Left colon (tissue), 2 donors: Measurements from ENCODE around the gene PDXDC1. TPM values are rescaled to one million over a fixed set of nuclear protein-coding genes. Genes with fewer than 3 reads are reported as not detected.
"Not testable (repeated sequence)": the region's sequence is repeated elsewhere in the genome, so short reads cannot be mapped to it uniquely, and the experiment has no call there.

Source experiments
- ATAC-seq: fragments of 200-7000 bp; cut with Tn5 transposase; one replicate; pipeline ENCODE4 v1.9.1; 2020; ENCODE audit warnings: mild to moderate bottlenecking, moderate library complexity
- DNase-seq, 2 donors: peaks; one replicate each; pipeline ENCODE4 v3.0.0-alpha.2; 2020
- intact Hi-C, 2 donors: fragments of 100-400 bp; cut with DNase I in 1 of 2; cut with micrococcal nuclease in 1 of 2; formaldehyde crosslinking; loops; one replicate each; pipeline versions ENCODE4 v1.11.2 to v1.14.0; 2022; cut with DNase I, micrococcal nuclease
- total RNA-seq, 2 donors: library from RNA; stranded (reverse); fragmentation: NEBNext Ultra II Directional; extraction: Animal tissue kit (Norgen Biotek cat#: 25700); gene quantifications; one replicate each; pipeline ENCODE4 v1.2.1, GENCODE V29; 2021
- donor health status: DM: no; HTN: no; CAD: no.
- donor health status: DM: yes; HTN: yes; CAD: no.

Gene PDXDC1
- total RNA-seq, 2 donors from 2014 or later = 203 to 244 TPM

DNA sequence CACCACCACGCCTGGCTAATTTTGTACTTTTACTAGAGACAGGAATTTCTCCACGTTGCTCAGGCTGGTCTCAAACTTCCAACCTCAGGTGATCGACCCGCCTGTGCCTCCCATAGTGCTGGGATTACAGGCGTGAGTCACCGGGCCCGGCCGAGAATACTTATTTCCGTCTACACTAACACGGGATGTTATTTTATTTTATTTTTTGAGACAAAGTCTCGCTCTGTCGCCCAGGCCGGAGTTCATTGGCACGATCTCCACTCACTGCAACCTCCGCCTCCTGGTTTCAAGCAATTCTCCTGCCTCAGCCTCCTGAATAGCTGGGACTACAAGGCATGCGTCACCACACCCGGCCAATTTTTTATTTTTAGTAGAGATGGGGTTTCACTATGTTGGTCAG, 9.5 kb upstream of the PDXDC1 start:
- DNase-seq (no peak), ATAC-seq (no peak)
- intact Hi-C loops = no loop called here

DNA sequence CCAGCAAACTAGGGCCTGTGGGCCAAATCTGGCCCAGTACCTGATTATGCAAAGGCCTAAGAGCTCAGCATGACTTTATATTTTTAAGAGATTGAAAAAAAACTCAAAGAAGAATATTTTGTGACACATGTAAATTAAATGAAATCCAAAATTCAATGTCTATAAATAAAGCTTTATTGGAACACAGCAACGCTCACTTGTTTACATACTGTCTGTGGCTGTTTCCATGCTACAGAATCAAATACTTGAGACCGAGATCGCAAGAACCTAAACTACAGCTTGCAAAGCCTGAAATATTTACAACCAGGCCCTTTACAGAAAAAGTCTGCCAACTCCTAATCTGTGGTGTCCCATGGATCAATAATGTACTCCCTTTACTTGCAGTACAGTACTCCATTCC, 5.0 kb upstream of the PDXDC1 start:
- ATAC-seq, DNase-seq, intact Hi-C loops: not testable (repeated sequence)

- not testable (repeated sequence) for ATAC-seq
Measured at GRCh38 chr16:14971621-14972228, 3.1 kb upstream of the PDXDC1 start.

GRCh38 chr16:14973785-14974322, 972 bp upstream of the PDXDC1 start:
- DNase-seq, intact Hi-C loops: not testable (repeated sequence)
- ATAC-seq = peak; percentile 9

More at GRCh38 chr16:14971621-14972228, 3.1 kb upstream of the PDXDC1 start:
- DNase-seq, intact Hi-C loops: not testable (repeated sequence)

DNA sequence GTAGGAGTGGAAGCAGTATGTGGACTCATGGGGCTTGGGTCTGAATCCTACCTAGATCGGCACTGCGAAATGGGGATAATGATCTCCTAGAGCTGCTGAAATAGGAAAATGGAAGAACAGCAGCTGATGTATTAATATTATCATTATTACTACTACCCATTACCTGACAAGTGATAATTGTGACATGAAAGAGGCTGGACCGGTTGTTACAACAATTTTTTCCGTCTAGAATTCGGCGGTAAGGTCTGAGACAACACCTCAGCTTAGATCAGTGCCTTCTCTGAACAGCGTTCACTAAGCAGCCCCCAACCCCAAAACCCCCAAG, 533 bp upstream of the PDXDC1 start:
- ATAC-seq, DNase-seq, intact Hi-C loops: not testable (repeated sequence)

DNA sequence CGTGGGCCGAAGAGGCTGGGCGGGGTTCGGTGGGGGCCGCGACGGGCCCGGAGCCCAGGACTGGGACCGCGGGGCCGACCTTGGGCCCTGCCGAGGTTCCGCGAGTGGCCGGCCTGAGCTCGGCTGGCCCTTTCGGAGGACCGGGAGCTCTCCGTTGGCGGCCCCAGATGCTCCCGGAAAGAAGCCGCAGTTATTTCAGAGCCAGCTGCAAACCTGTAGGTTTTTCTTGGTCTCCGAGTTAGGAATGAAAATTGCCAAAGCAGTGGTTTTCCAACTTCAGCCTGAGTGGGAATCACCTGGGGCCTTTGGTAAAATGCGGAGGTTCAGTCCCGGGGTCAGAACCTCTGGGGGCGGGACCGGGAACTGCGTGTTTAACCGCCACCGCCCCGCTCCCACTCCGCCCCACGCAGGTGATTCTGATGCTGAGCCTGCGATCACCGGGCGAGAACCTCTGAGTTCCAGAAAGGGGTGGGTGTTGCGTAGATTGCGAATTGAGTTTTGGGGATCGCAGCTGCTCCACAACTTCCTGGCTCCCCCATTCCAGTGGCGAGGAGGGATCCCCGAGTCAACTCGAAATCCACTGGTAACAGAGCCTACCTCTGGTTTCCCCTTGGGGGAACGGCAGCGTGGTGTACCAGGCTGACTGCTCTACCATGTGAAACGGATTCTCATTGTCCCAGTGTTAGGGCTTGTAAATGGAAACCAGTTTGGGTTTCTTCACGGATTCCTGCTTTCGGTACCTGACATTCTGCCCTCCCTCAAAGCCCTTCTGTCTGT, 780 bp downstream of the PDXDC1 start:
- DNase-seq (peak; percentile 78), ATAC-seq (peak; percentile 45)
- intact Hi-C loops = not testable (repeated sequence)

GRCh38 chr16:14976971-14977736, 2.3 kb downstream of the PDXDC1 start:
- DNase-seq, intact Hi-C loops, ATAC-seq: not testable (repeated sequence)

- ATAC-seq, intact Hi-C loops, DNase-seq: not testable (repeated sequence)
Measured at GRCh38 chr16:14978281-14978680, 3.5 kb downstream of the PDXDC1 start.

- DNase-seq, intact Hi-C loops, ATAC-seq: not testable (repeated sequence)
Measured at GRCh38 chr16:14978908-14979307, 4.1 kb downstream of the PDXDC1 start.

GRCh38 chr16:14981234-14981633, 6.4 kb downstream of the PDXDC1 start:
- DNase-seq, intact Hi-C loops: not testable (repeated sequence)
- ATAC-seq = peak; percentile 61

DNA sequence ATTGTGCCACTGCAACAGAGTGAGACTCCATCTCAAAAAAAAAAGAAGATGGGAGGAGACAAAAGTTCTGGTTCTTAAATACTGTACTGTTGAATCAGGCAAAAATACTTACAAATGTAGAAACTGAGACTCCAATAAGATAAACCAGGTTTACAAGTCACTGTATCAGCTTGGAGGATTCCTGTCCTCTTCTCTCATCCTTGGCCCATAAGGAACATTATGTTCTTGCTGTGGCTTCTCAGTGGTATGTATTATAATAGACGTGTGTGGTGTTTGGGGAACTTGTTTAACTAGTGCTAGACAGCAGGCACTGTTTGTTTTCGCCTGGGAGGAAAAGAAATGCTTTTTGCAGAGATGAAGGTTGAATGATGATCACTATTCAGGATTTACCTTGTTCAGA, 7.7 kb downstream of the PDXDC1 start:
- ATAC-seq, intact Hi-C loops, DNase-seq: not testable (repeated sequence)

DNA sequence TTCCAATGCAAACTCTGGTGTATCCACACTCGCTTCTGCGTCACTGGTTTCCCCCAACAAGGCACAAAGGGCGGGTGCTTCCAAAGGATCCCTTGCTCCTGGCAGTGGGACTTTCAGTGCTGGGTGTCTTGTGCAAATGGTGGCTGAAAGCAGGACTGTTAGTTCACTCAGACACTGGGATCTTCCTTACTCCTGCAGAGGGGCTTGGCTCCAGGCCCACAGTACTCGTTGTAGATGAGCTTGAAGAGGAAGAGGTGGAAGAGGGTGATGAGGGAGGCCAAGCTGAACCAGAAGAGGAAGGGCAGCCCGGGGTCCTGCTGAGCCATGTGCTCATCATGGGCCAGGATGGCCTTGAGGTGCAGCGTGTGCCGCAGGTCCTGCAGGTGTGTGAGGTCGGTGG, 13.3 kb downstream of the PDXDC1 start:
- ATAC-seq, DNase-seq, intact Hi-C loops: not testable (repeated sequence)

DNA sequence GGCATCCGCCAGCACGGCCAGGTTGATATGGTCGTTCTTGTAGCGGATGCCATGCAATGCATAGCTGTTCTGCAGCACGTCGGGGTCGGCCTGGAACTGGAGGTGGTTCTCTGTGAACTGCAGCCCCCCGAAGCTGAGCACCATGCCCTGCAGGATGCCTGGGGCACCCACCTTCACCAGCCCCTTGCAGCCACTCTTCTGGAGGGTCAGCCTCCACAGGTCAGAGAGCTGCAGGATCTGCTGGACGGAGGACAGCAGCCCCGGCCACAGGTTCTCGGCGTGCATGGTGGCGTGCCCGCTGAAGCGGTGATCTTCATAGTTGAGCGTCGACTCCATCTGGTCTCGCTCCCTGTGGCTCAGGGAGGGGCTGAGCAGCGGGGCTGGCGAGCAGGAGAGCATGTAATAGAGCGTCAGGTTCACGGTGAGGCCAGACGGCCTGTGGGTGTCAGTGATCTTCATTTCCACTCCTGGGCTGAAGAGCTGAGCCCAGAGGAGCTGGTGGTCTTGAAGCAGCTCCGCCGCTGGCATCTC, 13.9 kb downstream of the PDXDC1 start:
- intact Hi-C loops = not testable (repeated sequence)
- ATAC-seq = peak; percentile 4

DNA sequence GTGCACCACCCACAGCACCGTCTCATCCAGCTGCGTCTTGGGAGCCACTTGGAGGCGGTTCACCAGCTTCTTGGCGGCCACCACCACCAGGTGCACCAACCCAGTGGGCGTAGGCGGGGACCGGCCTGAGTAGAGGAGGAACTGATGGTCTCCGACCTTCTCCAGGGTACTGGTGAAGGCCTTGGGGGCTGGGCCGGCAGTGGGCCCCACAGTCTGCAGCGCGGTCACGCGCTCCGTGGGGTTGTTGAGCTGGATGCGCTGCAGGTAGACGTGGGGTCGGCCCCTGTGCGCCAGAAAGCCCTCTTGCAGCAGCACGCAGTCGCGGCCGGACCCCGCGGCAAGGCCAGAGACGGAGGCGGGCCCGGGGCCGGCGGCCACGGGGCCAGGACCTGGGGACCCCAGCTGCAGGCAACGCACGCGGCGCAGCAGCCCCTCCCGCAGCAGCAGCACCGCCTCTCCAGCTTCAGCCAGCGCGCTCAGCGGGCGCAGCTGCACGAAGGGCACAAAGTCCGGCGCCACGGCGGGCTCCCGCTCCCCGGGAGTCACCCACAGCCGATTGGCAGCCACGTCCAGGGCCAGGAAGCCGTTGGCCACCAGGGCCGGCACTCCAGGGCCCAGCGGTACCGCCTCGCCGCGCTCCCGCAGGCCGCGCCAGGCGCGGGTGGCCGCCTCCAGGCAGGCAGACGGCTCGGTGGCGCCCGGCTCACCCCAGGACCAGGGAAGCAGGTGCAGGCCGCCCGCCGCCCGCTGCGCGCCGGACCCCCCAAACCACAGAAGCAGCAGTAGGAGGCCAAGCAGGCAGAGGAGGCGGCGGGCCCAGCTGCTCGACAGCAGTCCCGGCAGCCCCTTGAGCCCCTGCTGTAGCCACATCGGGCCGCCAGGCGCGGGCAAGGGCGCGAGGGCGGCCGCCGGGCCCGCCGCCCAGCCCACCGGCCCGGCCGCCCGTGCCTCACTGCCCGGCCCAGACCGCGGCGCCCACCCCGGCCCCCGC, 14.8 kb downstream of the PDXDC1 start:
- DNase-seq = peak in 1 of 2 donors; percentile 43
- peak; percentile 92 for ATAC-seq
- intact Hi-C loops = not testable (repeated sequence)

More for the DNA sequence above, 13.9 kb downstream of the PDXDC1 start:
- DNase-seq = not testable (repeated sequence)

GRCh38 chr16:14993277-14994151, 18.7 kb downstream of the PDXDC1 start:
- ATAC-seq, DNase-seq, intact Hi-C loops: not testable (repeated sequence)

- DNase-seq, ATAC-seq, intact Hi-C loops: not testable (repeated sequence)
Measured at GRCh38 chr16:14996702-14997101, 21.9 kb downstream of the PDXDC1 start.

GRCh38 chr16:14998300-14998699, 23.5 kb downstream of the PDXDC1 start:
- intact Hi-C loops, DNase-seq, ATAC-seq: not testable (repeated sequence)
